HL-60/S4 (cell line): ENCODE measurements around the gene PHF20.
"Not testable (repeated sequence)": the region's sequence is repeated elsewhere in the genome, so short reads cannot be mapped to it uniquely, and the experiment has no call there.

Experiments
- in situ Hi-C: fragments of 300-500 bp; cut with MboI; formaldehyde crosslinking; loops from 2 replicates; pipeline ENCODE4 v1.14.3; 2022; ENCODE audit warnings: low sequenced_read_pairs

Gene PHF20

DNA sequence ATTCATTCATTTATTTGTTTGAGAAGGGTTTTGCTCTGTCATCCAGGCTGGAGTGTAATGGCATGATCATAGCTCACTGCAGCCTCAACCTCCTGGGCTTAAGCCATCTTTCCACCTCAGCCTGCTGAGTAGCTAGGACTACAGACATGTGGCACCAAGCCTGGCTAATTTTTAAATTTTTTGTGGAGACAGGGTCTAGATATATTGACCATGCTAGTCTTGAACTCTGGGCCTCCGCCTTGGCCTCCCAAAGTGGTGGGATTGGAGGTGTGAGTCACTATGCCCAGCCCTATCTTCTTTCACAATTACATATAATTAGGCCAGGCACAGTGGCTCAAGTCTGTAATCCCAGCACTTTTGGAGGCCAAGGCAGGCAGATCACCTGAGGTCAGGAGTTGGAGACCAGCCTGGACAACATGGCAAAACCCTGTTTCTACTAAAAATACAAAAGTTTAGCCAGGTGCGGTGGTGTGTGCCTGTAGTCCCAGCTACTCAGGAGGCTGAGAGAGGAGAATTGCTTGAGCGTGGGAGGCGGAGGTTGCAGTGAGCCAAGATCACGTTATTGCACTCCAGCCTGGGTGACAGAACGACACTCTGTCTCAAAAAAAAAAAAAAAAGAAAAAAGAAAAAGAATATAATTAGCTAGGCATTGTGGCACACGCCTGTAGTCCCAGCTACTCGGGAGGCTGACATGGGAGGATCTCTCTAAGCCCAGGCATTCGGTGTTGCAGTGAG is 110.8 kb downstream of the PHF20 start:
- in situ Hi-C loops = not testable (repeated sequence)

DNA sequence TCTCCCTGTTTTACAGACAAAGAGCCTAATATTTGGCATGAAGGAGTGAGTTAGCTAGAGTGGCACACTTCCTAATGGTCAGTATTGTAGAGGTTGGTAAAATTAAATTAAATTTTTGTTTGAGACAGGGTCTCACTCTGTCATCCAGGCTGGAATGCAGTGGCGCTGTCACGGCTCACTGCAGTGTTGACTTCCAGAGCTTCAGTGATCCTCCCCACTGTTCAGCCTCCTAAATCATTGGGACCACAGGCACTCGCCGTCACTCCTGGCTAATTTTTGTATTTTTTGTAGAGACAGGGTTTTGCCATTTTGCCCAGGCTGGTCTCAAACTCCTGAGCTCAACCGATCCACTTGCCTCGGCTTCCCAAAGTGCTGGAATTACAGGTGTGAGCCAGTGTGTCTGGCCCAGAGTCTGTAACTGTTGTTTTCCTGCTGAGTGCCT is 111.5 kb downstream of the PHF20 start:
- in situ Hi-C loops = no loop called here

DNA sequence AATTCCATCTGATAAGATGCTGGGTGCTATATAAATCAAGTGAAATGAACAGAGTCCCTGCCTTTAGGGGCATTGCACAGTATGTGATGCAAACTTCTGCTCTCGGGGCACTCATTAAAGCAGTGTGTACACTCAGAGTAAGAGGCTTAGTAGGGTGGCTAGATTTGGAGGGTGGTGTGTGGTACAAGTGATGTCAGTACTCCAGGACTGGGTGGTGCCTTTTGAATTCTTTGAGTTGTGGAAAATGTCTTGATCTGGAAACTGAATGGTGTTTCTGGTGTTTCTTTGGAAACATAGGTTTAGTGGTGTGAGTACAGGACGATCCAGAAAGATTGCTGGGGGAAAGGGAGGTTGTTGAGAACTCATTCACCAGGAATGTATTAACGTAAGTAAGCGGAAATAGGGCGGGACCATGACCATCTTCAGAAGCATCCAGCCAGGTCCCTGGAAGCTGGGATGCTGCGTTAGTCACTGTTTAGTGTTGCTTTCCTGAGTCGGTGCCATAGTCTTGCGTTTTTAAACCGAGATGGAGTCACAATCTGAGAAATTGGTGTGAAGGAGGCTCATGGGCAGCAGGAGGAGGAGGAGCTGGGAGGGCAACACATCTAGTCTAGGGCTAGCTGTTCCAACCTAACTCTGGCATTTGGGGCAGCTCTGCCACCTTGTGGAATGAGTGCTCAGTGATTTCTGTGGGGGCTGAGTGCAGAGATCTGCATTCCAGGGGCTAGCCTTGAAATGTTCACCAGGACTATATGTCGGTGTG is 112.1 kb downstream of the PHF20 start:
- in situ Hi-C loops = no loop called here

DNA sequence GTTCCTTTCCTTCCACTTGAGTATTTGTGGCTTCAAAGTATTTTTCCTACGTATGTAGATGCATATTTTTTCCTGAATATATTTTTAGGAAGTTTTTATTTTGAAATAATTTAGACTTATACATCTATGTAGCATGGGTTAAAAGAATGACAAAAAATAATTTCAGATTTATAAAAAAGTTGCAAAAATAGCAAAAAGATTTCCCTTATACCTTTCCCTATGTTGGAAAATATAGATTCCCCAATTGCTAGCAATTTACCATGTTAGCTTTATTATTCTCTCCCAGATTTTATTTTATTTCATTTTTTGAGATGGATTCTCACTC is 112.7 kb downstream of the PHF20 start:
- in situ Hi-C loops = no loop called here

DNA sequence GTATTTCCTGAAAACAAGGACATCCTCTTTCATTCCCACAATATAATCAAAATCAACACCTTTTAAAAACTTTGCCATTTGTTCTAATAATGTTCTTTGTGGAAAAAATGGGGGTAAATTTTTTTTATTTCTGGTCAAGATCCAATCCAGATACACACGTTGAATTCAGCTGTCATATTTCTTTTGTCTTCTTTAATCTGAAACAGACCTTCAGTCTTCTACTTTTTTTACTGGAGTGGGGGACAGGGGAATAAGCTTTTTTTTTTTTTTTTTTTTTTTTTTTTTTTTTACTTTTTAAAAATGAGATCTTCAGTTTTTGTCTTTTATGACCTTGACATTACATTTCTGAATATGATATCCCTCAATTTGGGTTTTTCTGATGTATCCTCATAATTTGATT is 113.4 kb downstream of the PHF20 start:
- in situ Hi-C loops = no loop called here

DNA sequence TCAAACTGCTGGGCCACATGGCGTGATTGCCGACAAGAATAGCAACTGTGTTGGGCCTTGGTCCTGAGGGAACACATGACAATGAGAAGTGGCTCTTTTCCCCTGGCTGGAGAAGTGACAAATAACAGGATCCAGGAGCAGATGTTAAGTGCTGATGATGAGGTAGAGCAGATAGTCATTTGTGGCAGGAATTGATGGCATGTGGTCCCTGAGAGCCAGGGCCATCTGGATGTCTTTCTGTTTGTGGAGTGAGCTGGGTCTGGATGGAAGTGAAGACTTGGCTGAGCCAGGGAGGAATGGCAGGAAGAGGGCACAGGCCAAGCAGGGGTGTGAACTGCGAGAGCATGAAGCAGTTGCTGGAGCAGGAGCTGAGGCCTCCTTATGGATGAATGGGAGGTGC is 114.7 kb downstream of the PHF20 start:
- in situ Hi-C loops = no loop called here

DNA sequence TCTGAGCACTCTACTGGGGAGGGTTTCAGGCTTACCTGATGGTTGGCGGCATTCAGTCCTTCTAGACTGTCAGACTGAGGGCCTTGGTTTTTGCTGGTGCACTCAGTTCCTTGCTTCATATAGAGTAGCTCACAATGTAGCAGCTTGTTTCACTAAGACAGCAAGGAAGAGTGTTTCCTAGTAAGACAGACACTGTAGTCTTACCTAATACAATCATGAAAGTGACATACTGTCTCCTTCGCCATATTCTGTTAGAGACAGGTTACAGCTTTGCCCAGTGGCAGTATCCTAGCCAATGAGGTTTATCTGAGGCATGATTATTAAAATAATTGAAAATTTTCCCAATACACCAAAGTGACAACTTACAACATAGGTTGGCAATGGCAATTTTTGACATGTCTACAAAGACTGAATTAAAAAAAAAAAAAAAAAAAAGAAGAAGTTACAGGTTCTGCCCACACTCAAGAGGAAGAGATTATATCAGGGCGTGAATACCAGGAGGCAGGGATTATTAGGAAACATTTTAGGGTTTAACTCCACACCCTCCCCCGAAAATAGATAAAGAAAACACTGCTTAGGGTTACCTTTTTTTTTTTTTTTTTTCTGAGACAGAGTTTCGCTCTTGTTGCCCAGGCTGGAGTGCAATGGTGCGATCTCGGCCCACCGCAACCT is 115.7 kb downstream of the PHF20 start:
- in situ Hi-C loops = no loop called here

DNA sequence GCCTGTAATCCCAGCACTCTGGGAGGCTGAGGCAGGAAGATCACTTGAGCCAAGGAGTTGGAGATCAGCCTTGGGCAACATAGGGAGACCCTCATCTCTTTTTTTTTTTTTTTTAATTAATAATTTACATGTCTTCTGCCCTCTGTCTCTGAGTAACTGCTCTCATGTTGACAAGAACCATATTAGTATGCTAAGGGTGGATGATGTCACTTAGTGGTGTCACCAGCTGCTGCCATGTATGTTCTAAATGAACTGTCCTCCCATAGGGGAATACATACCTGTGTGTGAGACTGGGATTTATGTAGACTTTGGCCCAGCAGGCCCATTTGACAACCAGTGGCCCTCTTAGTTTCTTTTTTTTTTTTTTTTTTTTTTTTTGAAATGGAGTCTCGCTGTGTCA is 116.8 kb downstream of the PHF20 start:
- in situ Hi-C loops = no loop called here

DNA sequence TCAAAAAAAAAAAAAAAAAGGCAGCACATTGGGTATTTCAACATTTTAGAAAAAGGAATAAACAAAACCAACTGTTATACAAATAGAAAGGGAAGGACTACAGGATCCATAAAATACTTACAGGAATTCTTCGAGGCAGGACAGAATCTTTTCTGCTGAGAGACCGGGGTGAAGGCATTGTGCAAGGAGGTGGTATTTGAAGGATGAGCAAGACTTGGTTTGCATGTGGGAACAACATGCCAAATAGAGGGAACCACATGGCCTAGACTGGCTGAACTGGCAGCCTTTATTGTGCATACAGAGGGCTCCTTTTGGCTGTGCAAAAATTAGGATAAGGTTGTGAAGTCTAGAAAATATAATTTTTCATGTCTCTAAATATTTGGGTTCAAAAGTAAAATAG is 119.6 kb downstream of the PHF20 start:
- in situ Hi-C loops = no loop called here

DNA sequence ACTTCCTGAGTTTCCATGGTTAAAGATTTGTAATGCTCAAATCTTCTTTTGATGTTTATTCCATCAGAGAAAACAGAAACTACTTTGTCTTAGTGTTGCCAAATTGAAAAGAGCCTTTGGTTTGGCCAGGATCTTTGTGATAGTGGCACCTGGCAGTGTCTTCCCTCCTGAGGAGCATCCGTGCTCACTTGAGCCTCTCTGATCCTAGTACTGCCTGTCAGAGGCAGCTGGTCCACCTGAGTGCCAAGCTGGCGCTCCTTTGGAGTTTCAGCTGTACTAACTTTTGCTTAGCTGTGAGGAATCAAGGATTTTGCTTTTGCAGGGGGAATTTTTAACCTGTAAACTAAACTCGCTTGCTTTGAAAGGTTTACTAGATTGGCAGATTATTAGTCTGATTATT is 121.1 kb downstream of the PHF20 start:
- in situ Hi-C loops = no loop called here

DNA sequence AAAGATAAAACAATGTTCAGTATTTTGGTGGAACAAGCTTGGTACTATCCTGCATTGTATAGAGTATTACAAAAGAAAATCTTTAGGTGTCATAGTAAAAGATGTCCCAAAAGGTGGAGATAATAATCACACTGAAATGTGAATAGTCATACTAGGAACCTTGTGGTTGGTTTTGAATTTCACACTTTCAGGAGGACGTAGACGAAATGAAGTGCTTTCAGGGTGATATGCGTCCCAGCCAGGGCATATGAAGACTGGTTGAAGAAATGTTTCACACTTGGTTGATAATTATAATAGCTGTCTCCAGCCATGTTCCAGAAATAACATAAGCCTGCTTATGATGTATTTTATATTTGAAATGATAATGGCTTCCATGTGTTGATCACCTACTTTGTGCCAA is 122.1 kb downstream of the PHF20 start:
- in situ Hi-C loops = no loop called here

DNA sequence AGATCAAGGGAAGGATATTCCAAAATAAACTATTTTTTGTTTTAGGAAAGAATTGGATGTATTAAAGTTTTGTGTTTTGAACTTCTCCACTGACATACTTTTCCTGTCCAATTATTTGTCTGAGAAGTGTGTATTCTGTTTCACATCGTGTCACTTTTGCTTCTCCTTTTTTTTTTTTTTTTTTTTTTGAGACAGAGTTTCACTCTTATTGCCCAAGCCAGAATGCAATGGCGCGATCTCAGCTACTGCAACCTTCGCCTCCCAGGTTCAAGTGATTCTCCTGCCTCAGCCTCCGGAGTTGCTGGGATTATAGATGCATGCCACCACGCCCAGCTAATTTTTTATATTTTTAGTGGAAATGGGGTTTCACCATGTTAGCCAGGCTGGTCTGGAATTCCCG is 123.7 kb downstream of the PHF20 start:
- in situ Hi-C loops = not testable (repeated sequence)

DNA sequence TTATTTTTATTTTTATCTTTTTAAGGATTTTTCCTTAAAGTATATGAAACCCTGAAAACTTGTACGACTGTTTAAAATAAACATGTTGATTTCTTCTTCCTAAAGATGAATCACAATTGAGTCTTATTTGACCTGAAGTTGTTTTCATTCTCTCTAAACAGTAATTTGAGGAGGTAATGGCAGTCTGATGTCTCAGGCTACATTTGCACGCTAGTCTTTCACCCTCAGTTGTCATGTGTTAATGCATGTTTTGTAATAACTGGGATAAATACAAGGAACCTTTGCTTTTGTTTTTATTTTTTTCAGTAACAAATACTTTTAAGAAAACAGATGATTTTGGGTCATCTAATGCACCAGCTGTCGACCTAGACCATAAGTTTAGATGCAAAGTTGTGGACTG is 127.2 kb downstream of the PHF20 start:
- in situ Hi-C loops = no loop called here

DNA sequence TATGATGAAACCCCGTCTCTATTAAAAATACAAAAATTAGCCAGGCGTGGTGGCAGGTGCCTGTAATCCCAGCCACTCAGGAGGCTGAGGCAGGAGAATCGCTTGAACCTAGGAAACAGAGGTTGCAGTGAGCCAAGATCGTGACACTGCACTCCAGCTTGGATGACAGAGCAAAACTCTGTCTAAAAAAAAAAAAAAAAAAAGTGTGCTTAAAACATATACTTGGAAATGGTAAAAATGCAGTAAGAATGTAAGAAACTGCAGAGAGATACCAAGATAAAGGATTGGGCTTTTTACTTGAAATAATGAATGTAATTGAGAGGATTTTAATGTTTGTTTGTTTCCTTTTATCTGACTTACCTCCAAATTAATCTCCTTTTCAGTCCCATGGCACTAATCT is 129.4 kb downstream of the PHF20 start:
- in situ Hi-C loops = not testable (repeated sequence)

DNA sequence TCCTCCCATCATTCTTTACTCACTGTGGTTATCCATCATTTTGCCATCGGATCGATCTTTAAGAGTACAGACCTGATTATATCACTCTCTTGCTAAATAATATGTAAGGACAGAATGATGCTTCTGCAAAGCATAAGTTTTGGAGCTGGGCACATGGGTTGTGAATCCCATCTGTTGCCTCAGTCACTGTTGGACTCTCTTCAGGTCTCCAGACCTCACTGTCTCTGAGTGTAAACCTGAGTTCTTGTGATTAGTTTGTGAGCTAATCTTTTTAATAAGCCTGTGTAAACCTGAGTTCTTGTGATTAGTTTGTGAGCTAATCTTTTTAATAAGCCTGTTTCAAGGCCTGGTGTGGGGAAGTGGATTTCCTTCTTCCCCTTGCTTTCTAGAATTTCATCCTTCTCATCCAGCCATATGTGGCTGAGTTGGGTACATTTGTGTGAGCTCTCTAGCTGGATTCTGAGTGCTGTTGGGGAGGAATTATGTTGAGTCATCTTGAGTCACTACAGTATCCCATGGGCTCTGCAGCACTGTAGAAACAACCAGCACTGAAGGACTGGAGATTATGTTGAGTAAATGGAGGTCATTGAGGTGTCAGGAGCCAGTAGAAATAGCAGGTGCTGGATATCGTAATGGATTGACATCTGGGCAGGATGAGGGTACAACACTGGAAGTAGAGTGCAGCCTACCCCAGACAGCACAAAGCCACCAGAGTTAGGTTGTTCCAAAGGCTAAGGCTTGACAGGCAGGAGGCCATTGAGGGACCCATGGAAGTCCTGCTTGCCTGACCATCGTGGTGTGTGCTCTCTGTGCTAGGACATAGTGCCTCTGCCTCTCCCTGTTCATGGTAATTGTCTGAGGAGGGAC is 130.1 kb downstream of the PHF20 start:
- in situ Hi-C loops = no loop called here

DNA sequence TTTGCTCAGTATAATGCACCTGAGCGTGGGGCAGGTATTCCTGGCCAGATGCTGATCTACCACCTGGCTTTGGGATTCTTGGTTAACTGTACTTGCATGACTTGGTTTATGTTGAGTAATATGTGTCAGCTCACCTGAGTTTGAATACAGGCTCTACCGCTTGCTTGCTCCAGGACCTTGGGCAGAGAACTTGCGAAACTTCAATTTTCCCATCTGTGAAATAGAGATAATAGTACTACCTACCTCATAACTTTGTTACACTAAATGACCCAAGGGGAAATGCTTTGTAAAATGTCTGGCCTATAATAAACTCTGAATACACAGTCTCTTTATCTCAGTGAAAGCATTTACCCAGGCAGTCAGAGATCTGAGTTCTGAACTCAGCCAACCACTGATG is 130.7 kb downstream of the PHF20 start:
- in situ Hi-C loops = no loop called here

DNA sequence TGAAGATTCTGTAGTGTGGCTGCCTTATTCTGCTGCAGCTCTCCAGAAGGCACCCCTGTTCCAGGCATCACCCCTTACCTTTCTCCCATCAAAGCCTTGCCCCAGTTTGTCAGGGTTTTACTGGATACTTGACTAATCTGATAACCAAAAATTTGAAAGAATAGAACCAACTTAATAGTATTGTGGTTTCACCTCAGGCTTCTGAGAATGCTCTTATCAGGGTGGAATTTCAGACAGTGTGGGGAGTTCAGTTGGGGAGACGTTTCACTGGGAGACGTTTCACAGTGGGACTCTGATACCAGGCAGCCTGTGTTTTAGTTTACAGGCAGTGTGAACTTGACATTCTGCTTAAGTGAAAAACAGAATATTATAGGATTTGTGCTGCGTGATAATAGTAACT is 132.0 kb downstream of the PHF20 start:
- in situ Hi-C loops = no loop called here

DNA sequence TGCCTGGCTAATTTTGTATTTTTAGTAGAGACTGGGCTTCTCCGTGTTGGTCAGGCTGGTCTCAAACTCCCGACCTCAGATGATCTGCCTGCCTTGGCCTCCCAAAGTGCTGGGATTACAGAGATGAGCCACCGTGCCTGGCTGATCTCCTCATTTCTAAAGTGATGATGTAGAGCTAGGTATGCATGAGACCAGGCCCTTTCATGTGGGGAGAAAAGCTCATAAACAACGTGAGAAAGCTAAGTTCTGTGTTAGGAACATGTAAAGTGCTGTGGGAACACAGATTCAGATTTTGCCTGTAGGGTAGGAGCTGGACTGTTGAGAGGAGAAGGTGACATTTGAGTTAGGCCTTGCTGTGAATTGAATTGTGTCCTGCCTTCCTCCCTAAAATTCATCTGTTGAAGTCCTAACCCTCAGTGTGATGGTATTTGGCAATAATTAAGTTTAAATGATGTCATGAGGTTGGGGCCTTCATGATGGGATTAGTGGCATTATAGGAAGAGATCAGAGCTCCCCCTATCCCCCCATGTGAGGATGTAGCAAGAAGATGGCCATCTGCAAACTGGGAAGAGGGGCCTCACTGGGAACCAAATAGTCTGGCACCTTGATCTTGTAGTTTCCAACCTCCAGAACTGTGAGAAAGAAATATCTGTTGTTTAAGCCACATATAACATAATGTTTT is 133.3 kb downstream of the PHF20 start:
- in situ Hi-C loops = no loop called here

DNA sequence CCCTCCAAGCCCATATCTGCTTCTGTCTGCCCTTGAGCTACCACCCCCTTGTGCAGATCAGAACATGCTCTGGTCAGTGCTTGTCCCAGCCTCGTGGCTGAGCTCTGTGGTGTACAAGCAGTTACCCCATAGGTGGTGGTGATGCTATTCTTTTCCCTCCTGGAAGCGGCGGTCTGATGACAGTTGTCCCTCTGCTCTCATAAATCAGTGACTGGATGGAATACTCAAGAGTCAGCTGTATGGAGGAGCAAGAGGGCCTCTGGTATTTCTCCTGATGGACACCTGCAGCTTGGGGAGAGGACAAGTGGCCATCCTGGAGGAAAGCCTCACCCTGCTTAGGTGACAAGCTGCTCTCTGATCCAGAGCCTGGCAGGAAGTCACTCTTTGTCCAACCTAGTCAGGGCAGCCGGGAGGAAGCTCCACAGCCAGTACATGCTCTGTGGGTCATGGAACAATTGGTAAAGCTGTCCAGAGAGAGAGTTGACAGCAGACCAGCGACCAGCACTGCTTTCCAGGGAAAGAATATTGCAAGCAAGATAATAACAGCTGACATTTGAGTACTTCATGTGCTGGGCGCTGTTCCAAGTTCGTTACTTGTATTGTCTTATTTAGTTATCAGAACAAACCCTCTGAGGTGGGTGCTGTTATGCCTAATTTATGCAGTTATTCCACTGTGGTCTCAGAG is 135.3 kb downstream of the PHF20 start:
- in situ Hi-C loops = no loop called here

DNA sequence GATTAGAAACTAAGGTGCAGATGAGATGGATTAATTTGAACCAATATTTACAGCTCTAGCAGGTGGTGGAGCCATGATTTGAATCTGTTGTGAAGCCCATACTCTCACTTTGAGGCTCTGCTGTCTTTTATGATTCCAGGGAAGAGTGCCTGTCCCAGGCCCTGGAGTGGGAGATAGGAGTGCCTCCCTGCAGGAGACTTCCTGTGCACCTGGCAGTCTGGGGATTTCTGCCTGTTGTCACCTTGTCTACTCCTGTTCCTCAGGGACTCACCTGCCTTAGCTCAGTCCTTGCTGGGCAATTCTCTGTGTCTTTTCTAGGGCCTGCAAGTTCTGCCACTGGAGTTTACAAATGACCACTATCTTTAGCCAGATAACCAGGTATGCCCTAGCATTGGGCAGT is 136.2 kb downstream of the PHF20 start:
- in situ Hi-C loops = no loop called here
